ENCODE measurements around the gene SARNP. TPM values are rescaled to one million over a fixed set of nuclear protein-coding genes. Genes with fewer than 3 reads are reported as not detected.
A peak's percentile ranks its signal among the peaks of the same experiment; 100 is the strongest.

Gene SARNP
- total and polyA plus RNA-seq, 9 of the 15 experiments (the other 6 are each of a cell fraction or from before 2014, with no cell fraction given), result 70.1 to 400 (median 198) TPM

GRCh38 chr12:55817345-55818139 lies at the start of gene SARNP, which contains the start of gene ORMDL2 (continued):
- TF ChIP-seq, protein P1, sequence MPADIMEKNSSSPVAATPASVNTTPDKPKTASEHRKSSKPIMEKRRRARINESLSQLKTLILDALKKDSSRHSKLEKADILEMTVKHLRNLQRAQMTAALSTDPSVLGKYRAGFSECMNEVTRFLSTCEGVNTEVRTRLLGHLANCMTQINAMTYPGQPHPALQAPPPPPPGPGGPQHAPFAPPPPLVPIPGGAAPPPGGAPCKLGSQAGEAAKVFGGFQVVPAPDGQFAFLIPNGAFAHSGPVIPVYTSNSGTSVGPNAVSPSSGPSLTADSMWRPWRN (IDR thresholded peaks at IDR 0.05; ENCODE audit: low read depth), result no peak
- TF ChIP-seq, protein P2, sequence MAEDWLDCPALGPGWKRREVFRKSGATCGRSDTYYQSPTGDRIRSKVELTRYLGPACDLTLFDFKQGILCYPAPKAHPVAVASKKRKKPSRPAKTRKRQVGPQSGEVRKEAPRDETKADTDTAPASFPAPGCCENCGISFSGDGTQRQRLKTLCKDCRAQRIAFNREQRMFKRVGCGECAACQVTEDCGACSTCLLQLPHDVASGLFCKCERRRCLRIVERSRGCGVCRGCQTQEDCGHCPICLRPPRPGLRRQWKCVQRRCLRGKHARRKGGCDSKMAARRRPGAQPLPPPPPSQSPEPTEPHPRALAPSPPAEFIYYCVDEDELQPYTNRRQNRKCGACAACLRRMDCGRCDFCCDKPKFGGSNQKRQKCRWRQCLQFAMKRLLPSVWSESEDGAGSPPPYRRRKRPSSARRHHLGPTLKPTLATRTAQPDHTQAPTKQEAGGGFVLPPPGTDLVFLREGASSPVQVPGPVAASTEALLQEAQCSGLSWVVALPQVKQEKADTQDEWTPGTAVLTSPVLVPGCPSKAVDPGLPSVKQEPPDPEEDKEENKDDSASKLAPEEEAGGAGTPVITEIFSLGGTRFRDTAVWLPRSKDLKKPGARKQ (CRISPR knock-in tag; IDR thresholded peaks at IDR 0.05), result no peak
- TF ChIP-seq KLF6 (CRISPR knock-in tag; IDR thresholded peaks at IDR 0.05; ENCODE audit: borderline replicate concordance), result no peak
- no peak for TF ChIP-seq KAT2B (IDR thresholded peaks at IDR 0.05; ENCODE audit: low read depth, low read length)
- TF ChIP-seq RBBP5 (IDR thresholded peaks at IDR 0.05; ENCODE audit: borderline replicate concordance, insufficient read depth, low read length, poor library complexity, severe bottlenecking), result peak; percentile 93
- no peak for TF ChIP-seq ZSCAN29 (IDR thresholded peaks at IDR 0.05)
- no peak for TF ChIP-seq SREBF1 (IDR thresholded peaks at IDR 0.05; ENCODE audit: borderline replicate concordance, low read depth, low read length)
- 0 out of 2 replicates have a peak, but pooled peaks have one; percentile 46 for TF ChIP-seq KHSRP (IDR thresholded peaks at IDR 0.05)
- no peak for TF ChIP-seq POLR3A (IDR thresholded peaks at IDR 0.05; ENCODE audit: borderline replicate concordance, extremely low read depth, insufficient read depth, insufficient read length)
- TF ChIP-seq KAT7 (CRISPR knock-in tag; IDR thresholded peaks at IDR 0.05; ENCODE audit: borderline replicate concordance), result no peak
- no peak for TF ChIP-seq HNRNPH1 (optimal IDR thresholded peaks at IDR 0.05; ENCODE audit: low read depth, low read length)
- TF ChIP-seq TGIF2 (CRISPR knock-in tag; IDR thresholded peaks at IDR 0.05), result no peak
- TF ChIP-seq RBM25 (IDR thresholded peaks at IDR 0.05; ENCODE audit: low read depth, low read length, severe bottlenecking), result peak; percentile 98
- 0 out of 2 replicates have a peak, but pooled peaks have one; percentile 21 for TF ChIP-seq SMARCA5 (IDR thresholded peaks at IDR 0.05)
- TF ChIP-seq ATF2 (CRISPR knock-in tag; IDR thresholded peaks at IDR 0.05), result no peak
- TF ChIP-seq ZBTB5 (IDR thresholded peaks at IDR 0.05), result no peak; the same call in 1 of the 2 replicates
- no peak for TF ChIP-seq ELF2 (CRISPR knock-in tag; IDR thresholded peaks at IDR 0.05)
- peak; percentile 53 for TF ChIP-seq SMARCA4 (IDR thresholded peaks at IDR 0.05)
- TF ChIP-seq ZNF449 (CRISPR knock-in tag; IDR thresholded peaks at IDR 0.05), result no peak
- no peak for TF ChIP-seq TCF7 (IDR thresholded peaks at IDR 0.05; ENCODE audit: borderline replicate concordance)
- TF ChIP-seq TEAD1 (CRISPR knock-in tag; IDR thresholded peaks at IDR 0.05), result 0 out of 4 replicates have a peak, but pooled peaks of 1 of the 2 experiments have one; percentile 56

Data from K562 (cell line).